Ascending aorta (tissue), 2 donors: Measurements from ENCODE around the gene APBA2. TPM values are rescaled to one million over a fixed set of nuclear protein-coding genes. Genes with fewer than 3 reads are reported as not detected.

ENCODE experiments used
- DNase-seq, 2 donors: peaks; one replicate each; pipeline ENCODE4 v3.0.0-alpha.2; 2019; ENCODE audit warnings: low spot score in 2 of 2
- H3K27ac ChIP-seq, 2 donors: fragments of 200-600 bp; sonication (generic); one replicate each; pipeline ENCODE4 v1.5.1; 2016 to 2017; ENCODE audit warnings: mild to moderate bottlenecking in 1 of 2
- H3K27me3 ChIP-seq: fragments of 200-600 bp; sonication (generic); one replicate; pipeline ENCODE4 v1.5.1; 2017
- H3K36me3 ChIP-seq, 2 donors: fragments of 200-600 bp; sonication (generic); one replicate each; pipeline ENCODE4 v1.5.1; 2016
- H3K4me1 ChIP-seq, 2 donors: fragments of 200-600 bp; sonication (generic); one replicate each; pipeline ENCODE4 v1.5.1; 2016 to 2017; ENCODE audit warnings: mild to moderate bottlenecking in 1 of 2
- H3K4me3 ChIP-seq, 2 donors: fragments of 200-600 bp; sonication (generic); one replicate each; pipeline ENCODE4 v1.5.1; 2016 to 2017; ENCODE audit warnings: mild to moderate bottlenecking in 1 of 2
- H3K9me3 ChIP-seq, 2 donors: fragments of 200-600 bp; sonication (generic); one replicate each; pipeline ENCODE4 v1.5.1; 2016
- intact Hi-C: fragments of 100-400 bp; cut with DNase I; formaldehyde crosslinking; loops from one replicate; pipeline ENCODE4 v1.15.1; 2023
- total RNA-seq: library from RNA; depleted of rRNA; stranded (reverse); fragments of >200 nt; gene quantifications from one replicate; pipeline ENCODE4 v1.1.0, GENCODE V29; 2016
- TF ChIP-seq, protein P1 (sequence below), 3 experiments: fragments of 200-600 bp in 2 of 3; fragments of 450-650 bp in 1 of 3; sonication (generic) in 2 of 3; IDR thresholded peaks; one replicate each; pipeline ENCODE4 v1.5.1; 2016 to 2019; ENCODE audit warnings: antibody characterized with exemption in 3 of 3, mild to moderate bottlenecking in 1 of 3, moderate library complexity in 1 of 3

Gene APBA2
- total RNA-seq, 1 donor from 2014 or later, result 2.4 TPM

DNA sequence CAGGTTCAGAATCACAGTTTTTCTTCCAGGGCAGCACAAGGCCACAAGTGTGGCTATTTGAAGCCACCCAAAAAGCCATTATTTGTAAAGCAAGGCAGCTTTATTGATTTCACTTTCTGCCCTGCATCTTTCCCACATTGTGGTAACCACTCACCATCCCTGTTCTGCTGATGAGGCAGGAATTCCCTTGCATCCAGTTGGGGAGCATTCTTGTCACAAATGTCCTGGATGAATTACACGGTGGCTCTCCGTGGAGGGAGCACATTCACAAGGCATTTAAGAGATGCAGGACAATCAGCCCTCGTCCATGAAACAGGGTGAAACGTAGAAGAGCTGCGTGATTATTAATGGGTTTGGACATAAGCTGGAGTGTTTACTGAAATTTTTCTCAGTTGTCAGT, 111.2 kb downstream of the APBA2 start:
- no peaks in the 10 kb centered on the region for H3K27me3 ChIP-seq
- no peak overlapping the region for H3K4me3 ChIP-seq
- peaks cover 0 to 7% of the 10 kb centered on the region in 2 donors for H3K4me1 ChIP-seq
- no peaks in the 10 kb centered on the region for H3K36me3 ChIP-seq
- DNase-seq, result no peak
- TF ChIP-seq, protein P1, sequence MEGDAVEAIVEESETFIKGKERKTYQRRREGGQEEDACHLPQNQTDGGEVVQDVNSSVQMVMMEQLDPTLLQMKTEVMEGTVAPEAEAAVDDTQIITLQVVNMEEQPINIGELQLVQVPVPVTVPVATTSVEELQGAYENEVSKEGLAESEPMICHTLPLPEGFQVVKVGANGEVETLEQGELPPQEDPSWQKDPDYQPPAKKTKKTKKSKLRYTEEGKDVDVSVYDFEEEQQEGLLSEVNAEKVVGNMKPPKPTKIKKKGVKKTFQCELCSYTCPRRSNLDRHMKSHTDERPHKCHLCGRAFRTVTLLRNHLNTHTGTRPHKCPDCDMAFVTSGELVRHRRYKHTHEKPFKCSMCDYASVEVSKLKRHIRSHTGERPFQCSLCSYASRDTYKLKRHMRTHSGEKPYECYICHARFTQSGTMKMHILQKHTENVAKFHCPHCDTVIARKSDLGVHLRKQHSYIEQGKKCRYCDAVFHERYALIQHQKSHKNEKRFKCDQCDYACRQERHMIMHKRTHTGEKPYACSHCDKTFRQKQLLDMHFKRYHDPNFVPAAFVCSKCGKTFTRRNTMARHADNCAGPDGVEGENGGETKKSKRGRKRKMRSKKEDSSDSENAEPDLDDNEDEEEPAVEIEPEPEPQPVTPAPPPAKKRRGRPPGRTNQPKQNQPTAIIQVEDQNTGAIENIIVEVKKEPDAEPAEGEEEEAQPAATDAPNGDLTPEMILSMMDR (IDR thresholded peaks at IDR 0.05), result no peak
- intact Hi-C loops, result no loop called here
- H3K27ac ChIP-seq, result no peak overlapping the region
- no peaks in the 10 kb centered on the region for H3K9me3 ChIP-seq

DNA sequence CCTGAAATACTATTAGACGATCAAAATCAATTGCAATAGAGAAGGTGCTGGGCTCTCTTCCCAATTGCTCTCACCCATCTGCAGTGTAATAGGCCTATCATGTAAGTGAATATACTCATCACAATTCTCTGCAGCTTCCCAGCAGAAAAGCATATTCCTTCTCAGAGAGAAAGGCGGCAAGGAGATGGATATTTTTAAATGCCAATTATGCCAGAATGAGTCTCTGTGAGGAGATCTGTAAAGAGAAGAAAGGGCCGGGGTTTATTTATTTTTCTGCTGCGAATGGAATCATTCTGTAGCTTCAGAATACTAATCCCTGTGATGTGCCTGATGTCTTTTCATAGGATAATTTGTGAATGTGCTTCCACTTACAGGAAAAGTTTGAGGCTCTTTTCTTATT, 112.0 kb downstream of the APBA2 start:
- Histone ChIP-seq H3K4me3 (no peak overlapping the region), H3K4me1 (peaks cover 0 to 7% of the 10 kb centered on the region in 2 donors), H3K9me3 (no peaks in the 10 kb centered on the region), H3K36me3 (no peaks in the 10 kb centered on the region), H3K27me3 (no peaks in the 10 kb centered on the region), H3K27ac (no peak overlapping the region)
- TF ChIP-seq, protein P1 (IDR thresholded peaks at IDR 0.05), result no peak
- no peak for DNase-seq
- intact Hi-C loops, result no loop called here

DNA sequence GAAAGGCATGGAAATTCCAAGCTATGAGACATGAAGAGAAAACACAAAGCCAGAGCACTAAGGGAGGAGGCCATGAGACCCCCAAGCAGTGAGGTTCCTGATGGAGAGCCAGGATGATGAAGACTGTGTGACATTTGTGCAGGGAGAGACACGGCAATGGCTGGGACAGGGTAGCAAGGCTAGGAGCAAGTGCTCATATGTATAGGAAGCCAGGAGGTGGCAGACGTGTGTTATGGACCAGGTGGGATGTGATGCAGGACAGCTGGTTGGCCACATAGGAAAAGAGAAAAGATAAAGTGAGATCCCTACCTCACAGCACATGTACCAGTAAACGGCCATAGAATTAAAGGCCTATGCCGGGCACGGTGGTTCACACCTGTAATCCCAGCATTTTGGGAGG, 112.7 kb downstream of the APBA2 start:
- Histone ChIP-seq H3K36me3 (no peaks in the 10 kb centered on the region), H3K4me3 (no peak overlapping the region), H3K9me3 (no peaks in the 10 kb centered on the region), H3K4me1 (peaks cover 0 to 2% of the 10 kb centered on the region in 2 donors), H3K27me3 (no peaks in the 10 kb centered on the region), H3K27ac (no peak overlapping the region)
- intact Hi-C loops, result no loop called here
- TF ChIP-seq, protein P1 (IDR thresholded peaks at IDR 0.05), result no peak
- DNase-seq, result no peak

DNA sequence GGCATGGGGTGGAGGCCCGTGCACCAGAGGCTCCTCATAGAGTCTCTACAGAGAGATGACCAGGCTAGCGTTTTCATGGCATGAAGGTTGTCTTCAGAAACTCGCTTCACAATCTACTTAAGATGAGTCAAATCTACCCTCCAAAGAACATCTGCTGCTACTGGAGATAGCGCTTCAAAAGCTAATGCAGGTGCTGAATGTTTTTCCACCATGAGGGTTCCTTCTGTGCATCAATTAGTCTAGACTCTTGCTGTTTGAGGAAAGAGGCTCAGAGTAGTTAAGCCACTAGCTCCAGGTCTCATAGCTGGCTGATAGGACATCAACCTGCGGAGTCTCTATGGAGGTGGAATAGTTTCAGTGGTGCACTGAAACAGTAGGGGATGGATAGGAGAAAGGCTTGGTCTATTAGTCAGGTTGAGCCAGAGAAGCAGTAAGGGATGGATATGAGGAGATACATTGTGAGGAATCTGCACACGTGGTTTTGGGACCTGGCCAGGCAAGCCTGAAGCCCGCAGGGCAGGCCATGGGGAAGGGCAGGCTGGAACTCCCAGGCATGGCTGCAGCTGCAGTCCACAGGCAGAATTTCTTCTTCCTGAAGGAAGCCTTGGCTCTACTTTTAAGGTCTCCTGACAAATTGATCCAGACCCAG, 117.5 kb downstream of the APBA2 start:
- TF ChIP-seq, protein P1 (IDR thresholded peaks at IDR 0.05), result no peak
- Histone ChIP-seq H3K4me3 (no peak overlapping the region), H3K9me3 (no peaks in the 10 kb centered on the region), H3K27ac (no peak overlapping the region), H3K4me1 (no peaks in the 10 kb centered on the region), H3K27me3 (no peaks in the 10 kb centered on the region), H3K36me3 (no peaks in the 10 kb centered on the region)
- DNase-seq, result no peak
- intact Hi-C loops, result no loop called here

DNA sequence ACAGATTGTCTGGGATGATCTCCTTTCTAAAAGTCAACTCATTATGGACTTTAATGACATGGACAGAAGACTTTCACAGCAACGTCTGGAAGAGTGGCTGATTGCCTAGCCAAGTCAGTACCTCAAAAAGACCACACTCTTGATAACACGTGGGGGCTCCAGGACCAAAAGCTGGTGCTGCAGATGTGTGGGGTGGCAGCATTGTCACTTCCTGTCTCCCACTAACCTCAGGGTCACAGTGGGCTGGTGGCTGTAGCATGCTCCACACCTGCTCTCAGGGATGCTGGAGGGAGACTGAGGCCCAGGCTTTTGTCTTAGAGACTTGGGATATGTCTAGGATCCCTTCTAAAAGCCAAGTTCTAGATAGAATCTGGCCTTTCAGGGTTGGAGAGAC, 118.1 kb downstream of the APBA2 start:
- TF ChIP-seq, protein P1 (IDR thresholded peaks at IDR 0.05), result no peak
- Histone ChIP-seq H3K27ac (no peak overlapping the region), H3K36me3 (no peaks in the 10 kb centered on the region), H3K27me3 (no peaks in the 10 kb centered on the region), H3K4me3 (no peak overlapping the region), H3K4me1 (no peaks in the 10 kb centered on the region), H3K9me3 (no peaks in the 10 kb centered on the region)
- intact Hi-C loops, result no loop called here
- DNase-seq, result no peak

DNA sequence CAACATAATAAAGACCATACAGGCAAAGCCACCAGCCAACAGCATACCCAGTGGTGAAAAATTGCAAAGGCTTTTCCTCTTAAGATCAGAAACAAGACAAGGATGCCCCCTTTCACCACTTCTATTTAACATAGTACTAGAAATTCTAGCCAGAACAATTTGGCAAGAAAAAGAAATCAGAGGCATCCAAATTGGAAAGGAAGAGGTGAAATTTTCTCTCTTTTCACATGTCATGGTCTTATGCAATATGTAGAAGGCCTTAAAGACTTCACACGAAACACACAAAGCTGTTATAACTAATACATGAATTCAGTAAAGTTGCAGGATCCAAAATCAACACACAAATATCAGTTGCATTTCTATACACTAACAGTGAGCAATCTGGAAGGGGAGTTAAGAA, 120.2 kb downstream of the APBA2 start:
- intact Hi-C loops, result no loop called here
- Histone ChIP-seq H3K36me3 (no peaks in the 10 kb centered on the region), H3K4me3 (no peak overlapping the region), H3K9me3 (no peaks in the 10 kb centered on the region), H3K27me3 (no peaks in the 10 kb centered on the region), H3K4me1 (no peaks in the 10 kb centered on the region), H3K27ac (no peak overlapping the region)
- TF ChIP-seq, protein P1 (IDR thresholded peaks at IDR 0.05), result no peak
- DNase-seq, result no peak
